Measurements from ENCODE around the gene B3GNT7.

B3GNT7 gene

DNA sequence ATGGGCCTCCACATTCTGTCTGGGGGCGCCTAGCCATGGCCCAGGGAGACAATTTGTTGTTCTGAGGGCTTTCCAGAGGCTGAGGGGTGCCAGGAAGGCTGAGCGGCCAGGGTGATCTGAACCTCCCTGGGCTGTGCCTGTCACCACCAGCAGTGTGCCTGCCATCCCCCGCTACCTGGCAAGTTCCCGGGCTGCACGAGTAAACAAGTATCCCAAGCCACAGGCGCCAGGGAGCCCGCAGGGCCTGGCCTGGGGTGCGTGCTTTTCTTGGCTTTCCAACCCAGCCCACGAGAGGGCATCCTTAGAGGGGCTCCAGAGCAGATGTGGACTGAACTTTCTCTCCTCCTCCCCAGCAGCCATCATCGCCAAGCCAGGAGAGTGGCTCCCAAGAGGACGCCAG is 35.1 kb upstream of the B3GNT7 start:
- H3K27ac ChIP-seq, result peak overlapping the region; percentile 19; the same call in 1 of the 2 replicates
- TF ChIP-seq, protein P1, sequence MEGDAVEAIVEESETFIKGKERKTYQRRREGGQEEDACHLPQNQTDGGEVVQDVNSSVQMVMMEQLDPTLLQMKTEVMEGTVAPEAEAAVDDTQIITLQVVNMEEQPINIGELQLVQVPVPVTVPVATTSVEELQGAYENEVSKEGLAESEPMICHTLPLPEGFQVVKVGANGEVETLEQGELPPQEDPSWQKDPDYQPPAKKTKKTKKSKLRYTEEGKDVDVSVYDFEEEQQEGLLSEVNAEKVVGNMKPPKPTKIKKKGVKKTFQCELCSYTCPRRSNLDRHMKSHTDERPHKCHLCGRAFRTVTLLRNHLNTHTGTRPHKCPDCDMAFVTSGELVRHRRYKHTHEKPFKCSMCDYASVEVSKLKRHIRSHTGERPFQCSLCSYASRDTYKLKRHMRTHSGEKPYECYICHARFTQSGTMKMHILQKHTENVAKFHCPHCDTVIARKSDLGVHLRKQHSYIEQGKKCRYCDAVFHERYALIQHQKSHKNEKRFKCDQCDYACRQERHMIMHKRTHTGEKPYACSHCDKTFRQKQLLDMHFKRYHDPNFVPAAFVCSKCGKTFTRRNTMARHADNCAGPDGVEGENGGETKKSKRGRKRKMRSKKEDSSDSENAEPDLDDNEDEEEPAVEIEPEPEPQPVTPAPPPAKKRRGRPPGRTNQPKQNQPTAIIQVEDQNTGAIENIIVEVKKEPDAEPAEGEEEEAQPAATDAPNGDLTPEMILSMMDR (conservative IDR thresholded peaks at IDR 0.05), result no peak

DNA sequence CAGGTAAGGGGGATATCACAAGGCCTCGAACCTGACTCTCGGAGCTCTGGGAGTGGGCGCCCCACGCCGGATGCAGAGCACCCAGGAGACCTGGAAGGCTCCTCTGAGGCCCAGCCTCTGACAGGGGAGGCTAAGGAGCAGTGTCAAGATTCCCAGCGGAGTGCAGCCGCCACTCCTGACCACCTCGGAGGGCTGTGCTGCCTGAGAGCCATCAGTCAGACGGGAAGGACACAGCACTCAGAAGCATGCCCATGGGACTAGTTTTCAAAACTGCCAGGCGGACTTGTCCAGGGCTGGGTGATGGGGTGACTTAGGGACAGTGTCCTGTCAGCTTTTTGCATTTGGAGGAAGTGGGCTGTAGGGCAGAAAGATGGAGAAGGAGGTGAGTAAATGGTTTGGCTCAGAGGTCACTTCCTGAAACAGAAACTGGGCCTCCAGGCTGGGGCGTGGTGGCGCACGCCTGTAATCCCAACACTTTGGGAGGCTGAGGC is 34.6 kb upstream of the B3GNT7 start:
- TF ChIP-seq, protein P1 (conservative IDR thresholded peaks at IDR 0.05), result no peak
- peak overlapping the region; percentile 19; the same call in 1 of the 2 replicates for H3K27ac ChIP-seq

DNA sequence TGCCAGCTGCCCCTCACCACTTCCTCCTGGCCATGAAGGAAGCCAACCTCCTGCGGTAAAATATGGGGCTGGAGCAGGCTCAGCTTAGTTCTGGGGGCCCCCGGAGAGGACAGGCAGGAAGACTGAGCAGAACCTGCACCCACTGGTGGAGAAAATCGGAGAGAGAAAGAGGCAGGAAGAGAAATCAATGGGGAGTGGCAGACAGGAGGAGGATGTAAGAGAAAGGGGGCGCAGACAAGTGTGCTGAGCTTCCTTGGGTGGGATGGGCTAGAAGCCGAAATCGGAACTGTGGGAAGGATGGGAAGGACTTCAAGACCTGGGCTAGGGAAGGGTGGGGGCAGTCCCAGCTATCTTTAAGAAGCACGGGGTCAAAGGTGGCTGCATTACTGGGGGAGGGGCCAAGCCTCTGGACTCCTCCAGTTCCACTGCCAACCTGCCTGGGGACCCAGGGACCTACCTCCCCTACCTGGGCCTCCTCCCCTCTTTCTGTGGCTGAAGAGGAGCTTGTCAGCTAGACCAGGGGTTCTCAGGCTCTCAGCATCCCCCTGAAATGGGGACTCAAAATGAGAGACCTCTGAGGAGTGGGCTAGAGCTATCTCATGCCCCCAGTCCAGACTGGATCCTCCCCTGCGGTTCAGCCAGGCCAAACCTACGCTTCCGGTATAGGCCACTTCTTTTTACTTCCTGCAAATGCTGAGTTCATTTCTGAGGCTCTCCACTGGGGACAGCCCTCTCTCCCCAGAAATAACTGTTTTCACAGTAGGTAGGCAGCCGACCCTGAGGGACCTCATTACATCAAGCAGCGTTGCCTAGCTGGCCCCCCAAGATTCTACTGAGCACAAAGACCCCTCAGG is 33.6 kb upstream of the B3GNT7 start:
- H3K27ac ChIP-seq, result no peak overlapping the region
- TF ChIP-seq, protein P1 (conservative IDR thresholded peaks at IDR 0.05), result no peak

DNA sequence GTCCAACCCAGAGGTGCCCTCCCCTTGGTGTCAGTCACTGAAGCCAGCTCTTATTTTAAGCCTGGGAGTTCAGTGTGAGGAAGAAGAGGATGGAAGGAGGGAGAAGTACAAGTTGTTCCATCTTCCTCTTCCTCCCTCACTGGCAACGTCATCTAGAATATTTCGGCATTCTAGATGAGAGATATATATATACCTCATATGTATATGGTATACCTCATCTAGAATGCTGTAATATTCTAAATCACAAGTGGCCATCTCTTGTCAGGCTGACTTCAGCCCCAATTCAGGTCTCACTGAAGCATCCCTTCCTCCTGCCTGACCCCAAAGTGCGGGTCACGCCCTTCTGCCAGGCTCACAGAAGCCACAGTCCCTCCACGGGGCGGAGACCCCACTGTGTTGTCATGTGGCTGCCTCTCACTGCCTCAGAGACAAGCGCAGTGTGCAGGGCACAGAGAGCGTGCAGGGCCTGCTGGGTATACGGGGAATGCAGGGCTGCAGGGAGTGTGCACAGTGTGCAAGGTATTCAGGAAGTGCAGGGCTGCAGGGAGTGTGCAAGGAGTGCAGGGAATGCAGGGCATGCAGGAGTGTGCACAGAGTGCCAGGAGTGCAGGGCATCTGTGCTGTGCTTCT is 32.8 kb upstream of the B3GNT7 start:
- no peak overlapping the region for H3K27ac ChIP-seq
- TF ChIP-seq, protein P1 (conservative IDR thresholded peaks at IDR 0.05), result no peak

DNA sequence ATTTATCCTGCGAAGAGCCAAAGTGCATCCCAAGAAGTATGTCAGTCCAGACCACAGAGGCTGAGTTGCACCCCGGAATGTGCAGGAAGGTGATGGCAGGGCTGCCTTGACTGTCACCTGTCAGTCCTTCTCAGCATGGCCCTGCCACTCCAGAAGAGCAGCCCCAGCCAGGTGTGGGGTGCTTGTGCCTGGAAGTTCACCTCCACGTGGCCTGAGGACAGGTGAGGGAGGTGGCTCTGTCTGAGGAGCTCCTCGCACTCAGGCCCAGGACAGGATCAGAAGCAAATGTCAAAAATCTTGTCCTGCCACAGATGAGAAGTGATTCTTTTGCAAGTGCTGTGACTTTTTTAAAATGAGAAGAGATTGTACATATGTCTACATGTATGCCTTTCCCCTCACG is 31.4 kb upstream of the B3GNT7 start:
- no peak overlapping the region for H3K27ac ChIP-seq
- TF ChIP-seq, protein P1 (conservative IDR thresholded peaks at IDR 0.05), result no peak

DNA sequence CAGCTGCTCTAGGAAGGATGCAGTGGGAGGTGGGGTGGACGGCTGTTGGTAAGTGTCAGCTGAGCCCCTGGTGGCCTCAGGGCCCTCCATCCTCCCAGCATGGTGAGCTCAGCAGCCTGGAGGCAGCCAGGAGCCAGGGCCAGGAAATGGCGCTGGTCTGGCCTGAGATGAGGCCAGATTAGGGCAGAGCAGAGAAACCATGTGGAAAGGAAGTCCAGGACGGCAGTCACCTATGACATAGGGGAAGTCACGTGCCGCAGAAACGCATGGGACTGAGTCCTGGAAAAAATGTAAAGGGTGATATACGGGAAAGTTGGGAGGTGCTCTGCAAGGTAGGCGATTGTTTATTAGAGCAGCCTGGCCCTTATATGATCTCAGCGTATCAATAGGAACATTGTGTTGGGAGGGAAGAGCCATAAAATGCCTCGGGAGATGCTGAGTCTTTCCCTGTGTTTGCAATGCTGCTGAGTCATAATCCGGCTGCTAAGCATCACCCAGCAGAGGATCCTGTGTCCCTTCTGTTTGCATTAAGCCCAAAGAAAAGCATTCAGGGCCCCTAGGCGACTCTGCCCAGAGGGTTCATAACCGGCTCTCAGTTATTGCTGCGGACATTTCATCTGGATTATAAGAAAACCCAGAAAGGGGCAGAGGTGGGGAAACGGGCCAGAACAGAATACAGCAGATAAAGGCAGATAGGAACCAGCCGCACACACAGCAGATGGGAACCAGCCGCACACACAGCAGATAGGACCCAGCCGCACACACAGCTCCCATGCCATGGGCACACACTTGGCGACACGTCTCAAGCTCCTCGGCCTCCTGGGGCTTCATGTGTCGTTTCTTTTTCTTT is 30.3 kb upstream of the B3GNT7 start:
- peak overlapping the region; percentile 53 for H3K27ac ChIP-seq
- TF ChIP-seq, protein P1 (conservative IDR thresholded peaks at IDR 0.05), result no peak

DNA sequence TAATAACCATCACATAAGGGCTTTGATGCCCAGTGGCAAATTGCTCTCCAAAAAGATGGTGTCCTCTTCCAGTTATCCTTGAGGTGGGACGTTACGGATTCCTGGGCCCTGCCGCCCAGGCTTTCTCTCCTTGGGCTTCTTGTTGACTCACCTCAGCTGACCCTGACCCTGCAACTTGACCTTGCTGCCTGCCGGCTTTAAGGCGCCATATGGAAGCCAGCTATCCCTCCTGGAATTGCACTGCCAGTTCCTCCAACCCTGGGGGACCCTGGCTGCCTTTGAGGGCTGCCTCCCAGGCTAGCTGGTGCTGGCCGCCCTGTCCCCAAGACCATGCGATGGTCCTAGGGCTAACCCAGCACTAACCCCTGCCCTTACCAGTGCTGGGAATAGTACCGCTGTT is 28.3 kb upstream of the B3GNT7 start:
- TF ChIP-seq, protein P1 (conservative IDR thresholded peaks at IDR 0.05), result no peak
- H3K27ac ChIP-seq, result no peak overlapping the region
